SK-N-SH (cell line): ENCODE data around the gene KCNJ9.
A peak's percentile ranks its signal among the peaks of the same experiment; 100 is the strongest.

Experiments used
- CHD2 ChIP-seq: fragments of 150-350 bp; IDR thresholded peaks from 2 replicates; pipeline ENCODE4 v1.6.1; 2018; ENCODE audit warnings: low read length; ENCODE audit not compliant: partially characterized antibody
- CTCF ChIP-seq: fragments of 200-600 bp; sonication (generic); IDR thresholded peaks from 2 replicates; pipeline ENCODE4 v1.6.1; 2017; ENCODE audit warnings: antibody characterized with exemption, mild to moderate bottlenecking, moderate library complexity
- MXI1 ChIP-seq: IDR thresholded peaks from 2 replicates; pipeline ENCODE4 v1.6.1; 2012; ENCODE audit warnings: mild to moderate bottlenecking, low read depth, low read length, improper control_type of control experiment
- NRF1 ChIP-seq: IDR thresholded peaks from 2 replicates; pipeline ENCODE4 v1.6.1; 2012; ENCODE audit warnings: low read depth, mild to moderate bottlenecking, low read length
- SMC3 ChIP-seq: IDR thresholded peaks from 2 replicates; pipeline ENCODE4 v1.6.1; 2012; ENCODE audit warnings: low read depth, low read length, improper control_type of control experiment

GRCh38 chr1:160113407-160113806 lies 32.1 kb downstream of the KCNJ9 start:
- TF ChIP-seq CTCF, result peak; percentile 7; the same call in 1 of the 2 replicates
- no peak for TF ChIP-seq SMC3
- no peak for TF ChIP-seq MXI1
- no peak for TF ChIP-seq CHD2
- TF ChIP-seq NRF1, result no peak
